Vagina (tissue), 2 donors: Measurements from ENCODE around the gene CRLF1.

Experiments
- CTCF ChIP-seq, 3 experiments: fragments of 450-650 bp in 2 of 3; fragments of 200-600 bp in 1 of 3; sonication (generic) in 1 of 3; IDR thresholded peaks; one replicate each; pipeline ENCODE4 v1.5.1; 2017 to 2019; ENCODE audit warnings: antibody characterized with exemption in 3 of 3, mild to moderate bottlenecking in 2 of 3, moderate library complexity in 2 of 3
- POLR2AphosphoS5 ChIP-seq, 2 donors: sonication (generic); formaldehyde crosslinking; IDR thresholded peaks; one replicate each; pipeline ENCODE4 v1.9.0; 2017; ENCODE audit warnings: antibody characterized with exemption in 2 of 2, mild to moderate bottlenecking in 2 of 2, low read depth in 1 of 2; ENCODE audit not compliant: insufficient read depth in 1 of 2

- TF ChIP-seq POLR2AphosphoS5 (IDR thresholded peaks at IDR 0.05; ENCODE audit: insufficient read depth in 1 of 2, low read depth in 1 of 2) (no peak), CTCF (IDR thresholded peaks at IDR 0.05) (no peak)
Observed at GRCh38 chr19:18605546-18606280, 886 bp downstream of the CRLF1 start.
